Peyer's patch (tissue), 4 donors: Measurements from ENCODE around the gene SLC2A9.

Source experiments
- CTCF ChIP-seq, 6 experiments: fragments of 450-650 bp in 4 of 6; fragments of 200-600 bp in 2 of 6; sonication (generic) in 1 of 6; IDR thresholded peaks; one replicate each; pipeline ENCODE4 v1.5.1; 2017 to 2019; ENCODE audit warnings: antibody characterized with exemption in 6 of 6, mild to moderate bottlenecking in 3 of 6, moderate library complexity in 1 of 6
- POLR2A ChIP-seq, 2 donors: fragments of 450-650 bp; IDR thresholded peaks; one replicate each; pipeline ENCODE4 v1.5.1; 2017; ENCODE audit warnings: antibody characterized with exemption in 2 of 2, mild to moderate bottlenecking in 2 of 2, moderate library complexity in 2 of 2

DNA sequence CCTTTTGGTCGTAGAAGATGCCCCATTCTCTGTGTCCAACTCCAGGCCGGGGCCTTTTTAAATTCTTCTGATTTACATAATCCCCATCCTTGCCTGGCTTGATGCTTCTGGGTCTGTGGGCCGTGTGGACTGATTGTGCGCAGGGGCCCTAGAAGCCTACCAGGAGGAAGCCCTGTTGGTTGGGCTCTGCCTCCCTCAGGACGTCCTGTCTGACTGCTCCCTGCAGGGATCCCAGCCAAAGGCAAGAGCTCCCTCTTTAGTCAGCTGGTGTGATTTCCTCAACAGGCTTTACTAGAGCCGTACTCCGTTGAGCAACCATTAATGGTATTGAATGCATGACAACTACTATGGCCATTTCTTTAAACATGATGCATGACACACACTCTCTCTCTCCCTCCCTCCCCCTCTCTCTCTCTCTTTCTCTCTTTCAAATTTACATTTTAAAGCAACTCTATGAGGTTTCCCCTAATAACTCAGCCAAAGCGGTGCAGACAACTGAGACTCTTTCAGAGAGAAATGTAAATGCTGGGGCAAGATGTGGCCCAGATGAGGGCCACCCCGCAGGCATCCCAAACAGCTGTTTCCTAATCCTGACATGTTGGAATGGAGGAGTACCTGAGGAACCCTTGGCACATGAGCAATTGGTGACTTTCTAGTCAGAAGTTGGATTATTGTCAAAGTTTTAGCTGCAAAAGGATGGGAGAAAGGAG is 122.5 kb downstream of the SLC2A9 start:
- TF ChIP-seq CTCF (IDR thresholded peaks at IDR 0.05) (peak in 3 of 6 experiments; percentile 35 to 39 (median 37)), POLR2A (IDR thresholded peaks at IDR 0.05) (no peak)
